ENCODE data around the gene MACC1. TPM values are rescaled to one million over a fixed set of nuclear protein-coding genes. Genes with fewer than 3 reads are reported as not detected.

The MACC1 gene
- total and polyA plus RNA-seq, 2 donors (not counting 3 experiments of a cell fraction or from before 2014, with no cell fraction given) = not detected

- Histone ChIP-seq H3K4me1 (ENCODE audit: control insufficient read depth, extremely low read depth, insufficient read depth, low read length) (peaks cover 11% of the 10 kb centered on the region), H3K4me2 (ENCODE audit: insufficient read depth, low read length) (no peak overlapping the region), H4K20me1 (replicated peaks; ENCODE audit: control insufficient read depth, extremely low read depth, insufficient read depth, low read length) (no peaks in the 10 kb centered on the region), H3K9ac (replicated peaks; ENCODE audit: extremely low read depth, insufficient read depth, low read length) (no peak overlapping the region), H3K9me1 (replicated peaks; ENCODE audit: control insufficient read depth, extremely low read depth, insufficient read depth, low read length) (no peaks in the 10 kb centered on the region), H3K4me3 (replicated peaks in 1 of 3; ENCODE audit: insufficient read depth in 1 of 3, low read depth in 1 of 3, low read length in 3 of 3) (no peak overlapping the region), H3K36me3 (ENCODE audit: control insufficient read depth in 2 of 2, extremely low read depth in 1 of 2, insufficient read depth in 2 of 2, low read length in 2 of 2) (no peaks in the 10 kb centered on the region), H3K79me2 (ENCODE audit: control insufficient read depth, insufficient read depth, low read length) (no peaks in the 10 kb centered on the region), H3K27me3 (ENCODE audit: control insufficient read depth in 2 of 2, insufficient read depth in 2 of 2, low read length in 2 of 2) (no peaks in the 10 kb centered on the region), H3K27ac (ENCODE audit: insufficient read depth, low read depth, low read length) (no peak overlapping the region), H2AFZ (ENCODE audit: low read depth, low read length) (no peak overlapping the region), H3K9me3 (replicated peaks; ENCODE audit: control insufficient read depth, insufficient read depth, low read length) (no peaks in the 10 kb centered on the region)
- no TSS peak for BruUV-seq (replicated peaks)
- DNase-seq (ENCODE audit: low read depth, low spot score) (no peak), FAIRE-seq (no peak)
- dilution Hi-C loops (cut with MboI; ENCODE audit: extremely low pct_ligation_motif_present, low sequenced_read_pairs) (loop anchor here (25.0 kb wide), 1 partner anchor 111 kb away; no protein-coding TSS in a partner anchor), intact Hi-C loops (cut with micrococcal nuclease) (loop anchor here (1.0 kb wide), 1 partner anchor 29 kb away; no protein-coding TSS in a partner anchor)
- ChIA-PET CTCF (interaction anchor here (1.2 kb wide), 1 partner anchor 50 kb away, joined by 3 read pairs; no protein-coding TSS in a partner anchor), POLR2A (no interaction called here)
- TF ChIP-seq CTCF (IDR thresholded peaks at IDR 0.05; ENCODE audit: extremely low read depth in 1 of 2, insufficient read depth in 1 of 2, low read depth in 1 of 2, low read length in 2 of 2) = no peak
- TF ChIP-seq MAX (IDR thresholded peaks at IDR 0.05; ENCODE audit: insufficient read depth, insufficient read length) = no peak
- no peak for TF ChIP-seq POLR2AphosphoS5 (IDR thresholded peaks at IDR 0.05; ENCODE audit: insufficient read depth, low read depth, low read length)
- TF ChIP-seq EZH2 (IDR thresholded peaks at IDR 0.05; ENCODE audit: borderline replicate concordance, low read depth, low read length, severe bottlenecking) = no peak
- no peak for TF ChIP-seq MYC (IDR thresholded peaks at IDR 0.05; ENCODE audit: low read depth, low read length)
- no peak for TF ChIP-seq FOS (IDR thresholded peaks at IDR 0.05; ENCODE audit: borderline replicate concordance, insufficient read depth, low read length)
- no peak for TF ChIP-seq GATA2 (IDR thresholded peaks at IDR 0.05; ENCODE audit: insufficient read depth, insufficient read length, low read depth, low read length)
- TF ChIP-seq POLR2A (IDR thresholded peaks at IDR 0.05; ENCODE audit: low read depth, low read length) = no peak
- TF ChIP-seq JUN (IDR thresholded peaks at IDR 0.05; ENCODE audit: borderline replicate concordance, insufficient read depth, insufficient read length, low read depth) = no peak
Observed at GRCh38 chr7:20200971-20201370, 16.2 kb downstream of the MACC1 start.
